Heart right ventricle (tissue), 16 donors: ENCODE measurements around the gene PRELID3B. TPM values are rescaled to one million over a fixed set of nuclear protein-coding genes. Genes with fewer than 3 reads are reported as not detected.

ENCODE experiments used
- ATAC-seq, 8 donors: fragments of 200-7000 bp; cut with Tn5 transposase; one replicate each; pipeline ENCODE4 v1.9.1; 2020; ENCODE audit warnings: mild to moderate bottlenecking in 8 of 8, moderate library complexity in 8 of 8, moderate number of reproducible peaks in 1 of 8
- DNase-seq, 2 donors: peaks; one replicate each; pipeline ENCODE4 v3.0.0-alpha.2; 2020
- H3K27ac ChIP-seq, 10 donors: fragments of 200-600 bp; sonication (generic) in 2 of 10; one replicate each; pipeline versions ENCODE4 v1.5.0 to v1.8.0; 2020 to 2022; ENCODE audit warnings: mild to moderate bottlenecking in 3 of 10
- H3K27me3 ChIP-seq, 7 donors: fragments of 200-600 bp; one replicate each; pipeline ENCODE4 v1.8.0; 2021 to 2022; ENCODE audit warnings: mild to moderate bottlenecking in 2 of 7
- H3K36me3 ChIP-seq, 9 donors: fragments of 200-600 bp; sonication (generic) in 1 of 9; one replicate each; pipeline versions ENCODE4 v1.5.0 to v1.8.0; 2020 to 2022; ENCODE audit warnings: mild to moderate bottlenecking in 2 of 9
- H3K4me1 ChIP-seq, 9 donors: fragments of 200-600 bp; sonication (generic) in 1 of 9; one replicate each; pipeline versions ENCODE4 v1.5.0 to v1.8.0; 2020 to 2022; ENCODE audit warnings: mild to moderate bottlenecking in 4 of 9
- H3K4me3 ChIP-seq, 10 donors: fragments of 200-600 bp; sonication (generic) in 2 of 10; one replicate each; pipeline versions ENCODE4 v1.5.0 to v1.8.0; 2020 to 2022; ENCODE audit warnings: mild to moderate bottlenecking in 7 of 10, moderate library complexity in 2 of 10
- H3K9me3 ChIP-seq, 11 donors: fragments of 200-600 bp in 10 of 11; sonication (generic) in 2 of 11; one replicate each; pipeline versions ENCODE4 v1.5.0 to v1.8.0; 2013 to 2022; ENCODE audit warnings: mild to moderate bottlenecking in 2 of 11, control low read depth in 1 of 11, moderate library complexity in 1 of 11
- WGBS, 2 donors: extraction: QIAGEN DNeasy Blood & Tissue Kit; methylation state at CpG; one replicate each; pipeline ENCODE4 v1.1.7; 2013; ENCODE audit warnings: inconsistent platforms in 1 of 2; 5-methylcytosine and 5-hydroxymethylcytosine counted together
- intact Hi-C, 10 donors: fragments of 100-400 bp; cut with DNase I; formaldehyde crosslinking; loops; one replicate each; pipeline versions ENCODE4 v1.11.1 to v1.14.2; 2022
- polyA plus RNA-seq, 2 donors: library from polyadenylated mRNA; stranded (reverse); fragments of 200-250 nt; gene quantifications; one replicate each; pipeline ENCODE4 v1.2.3, GENCODE V29; 2013
- total RNA-seq, 10 donors: library from RNA; stranded (reverse); fragmentation: NEBNext Ultra II Directional in 3 of 10; extraction: Animal tissue kit (Norgen Biotek cat#: 25700) in 3 of 10; gene quantifications; one replicate each; pipeline versions ENCODE4 v1.2.1 to v1.2.4, GENCODE V29; 2021 to 2023
- TF ChIP-seq, protein P1 (sequence below), 9 donors: fragments of 200-600 bp; sonication (generic) in 2 of 9; IDR thresholded peaks; one replicate each; pipeline versions ENCODE4 v1.5.0 to v1.8.0; 2021 to 2022; ENCODE audit warnings: antibody characterized with exemption in 9 of 9, mild to moderate bottlenecking in 5 of 9, moderate library complexity in 1 of 9
- donor health status: Arrhythmogenic right ventricular cardiomyopathy.
- donor health status: ischemic (EF 13 %, LVEDD 7.1; RV severe dilation, severe dysfunction).
- donor health status: healthy with polysubstance abuse.
- donor health status: DM: no; HTN: yes; CAD: no.
- donor health status: DM: no; HTN: no; CAD: no.
- donor health status: ischemic (EF 25% LVEDD 6.9; RV normal size, moderate dysfunction).
- donor health status: ischemic (EF 25% LVEDD 5.7; RV mildly dilated, moderate dysfunction).
- donor health status: healthy.
- donor health status: DM: yes; HTN: yes; CAD: no.
- donor health status: Ischemic cardiomyopathy.
- donor health status: ischemic (EF 35%, LVEDD 5.7; RV mildly dilated, moderate dysfunction).
- donor health status: nonischemic (EF 11% LVEDD 7.7; RV severe dilation, severe dysfunction).
- donor health status: DM: yes; HTN: yes; CAD: no.
- donor health status: PGD.
- donor health status: ischemic (EF 29% LVEDD 5.4; RV normal size, mild dysfunction).
- donor health status: nonischemic (EF 23%, LVEDD 6.1; RV moderate dilation, normal function).

Gene PRELID3B
- total and polyA plus RNA-seq, 12 donors: 11.5 to 55.9 (median 45.3) TPM

DNA sequence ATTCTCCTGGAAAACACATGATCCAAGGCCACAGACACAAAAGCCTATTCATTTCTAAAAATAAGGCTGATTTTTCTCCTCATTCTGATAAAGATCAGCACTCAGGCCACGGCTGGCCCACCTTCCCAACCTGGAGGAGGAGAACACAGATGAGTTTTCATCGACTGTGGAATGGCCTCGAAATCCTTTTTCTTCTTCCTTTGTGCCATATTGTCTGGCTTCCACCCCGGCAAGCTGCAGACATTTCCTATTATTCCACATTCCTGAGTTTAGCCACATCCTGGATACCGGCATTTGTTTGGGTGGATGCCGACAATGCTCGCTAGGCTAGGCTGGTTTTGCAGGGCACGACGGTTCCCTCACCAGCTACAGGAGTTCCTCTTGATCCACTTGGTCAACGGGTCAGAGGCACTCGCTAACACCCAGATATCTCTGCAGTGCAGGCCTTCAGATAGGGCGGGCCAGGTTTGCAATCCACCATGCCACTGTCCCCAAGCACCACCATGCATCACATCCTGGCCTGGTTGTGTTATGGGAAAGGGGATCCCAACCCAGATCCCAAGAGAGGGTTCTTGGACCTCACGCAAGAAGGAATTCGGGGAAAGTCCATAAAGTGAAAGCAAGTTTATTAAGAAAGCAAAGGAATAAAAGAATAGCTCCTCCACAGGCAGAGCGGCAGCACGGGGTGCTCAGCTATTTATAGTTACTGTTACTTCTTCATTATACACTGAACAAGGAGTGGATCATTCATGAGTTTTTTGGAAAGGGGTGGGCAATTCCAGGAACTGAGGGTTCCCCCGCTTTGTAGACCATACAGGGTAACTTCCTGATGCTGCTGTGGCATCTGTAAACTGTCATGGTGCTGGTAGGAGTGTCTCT is 31.4 kb downstream of the PRELID3B start:
- TF ChIP-seq, protein P1, sequence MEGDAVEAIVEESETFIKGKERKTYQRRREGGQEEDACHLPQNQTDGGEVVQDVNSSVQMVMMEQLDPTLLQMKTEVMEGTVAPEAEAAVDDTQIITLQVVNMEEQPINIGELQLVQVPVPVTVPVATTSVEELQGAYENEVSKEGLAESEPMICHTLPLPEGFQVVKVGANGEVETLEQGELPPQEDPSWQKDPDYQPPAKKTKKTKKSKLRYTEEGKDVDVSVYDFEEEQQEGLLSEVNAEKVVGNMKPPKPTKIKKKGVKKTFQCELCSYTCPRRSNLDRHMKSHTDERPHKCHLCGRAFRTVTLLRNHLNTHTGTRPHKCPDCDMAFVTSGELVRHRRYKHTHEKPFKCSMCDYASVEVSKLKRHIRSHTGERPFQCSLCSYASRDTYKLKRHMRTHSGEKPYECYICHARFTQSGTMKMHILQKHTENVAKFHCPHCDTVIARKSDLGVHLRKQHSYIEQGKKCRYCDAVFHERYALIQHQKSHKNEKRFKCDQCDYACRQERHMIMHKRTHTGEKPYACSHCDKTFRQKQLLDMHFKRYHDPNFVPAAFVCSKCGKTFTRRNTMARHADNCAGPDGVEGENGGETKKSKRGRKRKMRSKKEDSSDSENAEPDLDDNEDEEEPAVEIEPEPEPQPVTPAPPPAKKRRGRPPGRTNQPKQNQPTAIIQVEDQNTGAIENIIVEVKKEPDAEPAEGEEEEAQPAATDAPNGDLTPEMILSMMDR (IDR thresholded peaks at IDR 0.05): no peak
- no peaks in the 10 kb centered on the region for H3K27me3 ChIP-seq
- peak overlapping the region in 5 of 10 donors; percentile 12 to 34 (median 18) for H3K4me3 ChIP-seq
- peak in 1 of 2 donors; percentile 64 for DNase-seq
- 49 to 61% methylated on average over 17 of the region's 17 CpGs for WGBS, 2 donors
- H3K36me3 ChIP-seq: no peaks in the 10 kb centered on the region
- ATAC-seq: peak in 5 of 8 donors; percentile 2 to 36 (median 34)
- H3K4me1 ChIP-seq: peaks cover 4 to 62% (median 37%) of the 10 kb centered on the region in 9 donors
- intact Hi-C loops: loop anchor here in 1 of 10 donors (10.0 kb wide), 1 partner anchor 116 kb away; no protein-coding TSS in a partner anchor
- no peaks in the 10 kb centered on the region for H3K9me3 ChIP-seq
- H3K27ac ChIP-seq: peak overlapping the region in 9 of 10 donors; percentile 7 to 81 (median 59)

DNA sequence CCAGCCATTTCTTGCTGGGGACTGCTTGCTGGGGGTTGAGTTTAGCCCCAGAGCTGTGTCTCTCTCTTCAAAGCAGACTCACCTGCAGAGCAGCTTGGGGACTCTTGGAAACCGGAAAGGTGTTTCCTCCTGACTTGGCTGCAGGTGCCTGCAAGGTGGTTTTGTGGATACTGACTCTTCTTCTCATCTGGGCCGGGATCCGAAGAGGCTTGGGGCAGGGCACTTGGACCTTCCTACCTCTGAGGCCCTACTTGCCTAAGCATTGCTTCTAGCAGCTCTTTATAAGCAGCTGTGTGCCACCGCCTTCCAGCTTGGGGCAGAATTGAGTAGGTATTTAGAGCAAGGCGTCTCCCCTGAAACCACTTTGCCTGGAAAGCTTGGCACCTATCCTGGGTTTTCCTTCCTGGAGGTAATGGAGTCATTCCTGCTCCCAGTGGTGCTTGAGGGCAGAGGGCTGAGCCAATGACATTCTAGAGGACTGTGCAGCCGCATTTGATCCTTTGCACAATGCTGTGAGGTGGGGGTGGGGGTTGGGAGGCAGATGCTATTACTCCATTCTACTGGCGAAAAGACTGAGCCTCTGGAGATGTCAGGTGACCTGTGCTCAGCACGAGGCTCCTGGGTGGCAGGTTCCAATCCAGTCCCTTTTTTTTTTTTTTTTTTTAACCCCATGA is 32.1 kb downstream of the PRELID3B start:
- WGBS, 2 donors: 76 to 79% methylated on average over 8 of the region's 8 CpGs
- H3K27me3 ChIP-seq: no peaks in the 10 kb centered on the region
- ATAC-seq: no peak
- H3K27ac ChIP-seq: peak overlapping the region in 9 of 10 donors; percentile 7 to 81 (median 59)
- TF ChIP-seq, protein P1 (IDR thresholded peaks at IDR 0.05): no peak
- peak overlapping the region in 2 of 10 donors; percentile 13 to 34 for H3K4me3 ChIP-seq
- intact Hi-C loops: loop anchor here in 1 of 10 donors (10.0 kb wide), 1 partner anchor 116 kb away; no protein-coding TSS in a partner anchor
- H3K9me3 ChIP-seq: no peaks in the 10 kb centered on the region
- DNase-seq: no peak
- H3K36me3 ChIP-seq: no peaks in the 10 kb centered on the region
- H3K4me1 ChIP-seq: peaks cover 9 to 69% (median 45%) of the 10 kb centered on the region in 9 donors

DNA sequence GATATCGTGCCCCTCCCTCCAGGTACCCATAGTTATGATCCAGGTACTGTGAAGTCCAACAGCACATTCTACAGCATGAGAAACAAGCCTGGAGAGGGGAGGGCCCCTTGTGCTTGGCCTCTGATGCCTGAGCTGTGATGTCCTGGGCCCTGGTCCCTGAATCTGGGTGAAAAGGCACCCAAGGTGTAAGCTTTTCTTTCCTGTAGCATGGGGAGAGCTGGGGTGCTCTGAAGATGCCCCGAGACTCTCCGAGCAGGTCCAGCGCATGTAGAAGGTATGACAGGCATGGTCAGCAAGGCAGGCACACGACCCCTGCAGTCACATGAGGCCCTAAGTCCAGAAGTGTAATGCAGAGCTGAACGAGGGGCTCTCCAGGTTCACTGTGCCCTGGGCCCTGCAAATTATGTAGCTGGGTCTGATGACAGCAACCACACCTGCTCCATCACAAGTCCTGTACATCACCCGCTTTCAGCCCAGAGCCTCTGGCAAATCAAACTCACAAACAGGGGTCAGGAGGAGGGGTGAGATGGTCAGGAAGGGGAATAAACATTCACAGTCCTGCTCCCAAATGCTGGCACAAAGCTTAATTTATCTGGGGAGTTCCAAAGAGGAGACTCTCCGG is 33.8 kb downstream of the PRELID3B start:
- Histone ChIP-seq H3K36me3 (peaks cover 0 to 8% (median 0%) of the 10 kb centered on the region in 9 donors), H3K27me3 (no peaks in the 10 kb centered on the region), H3K4me3 (no peak overlapping the region), H3K9me3 (no peaks in the 10 kb centered on the region), H3K4me1 (peaks cover 21 to 72% (median 53%) of the 10 kb centered on the region in 9 donors), H3K27ac (peak overlapping the region in 3 of 10 donors; percentile 15 to 98 (median 87))
- intact Hi-C loops: loop anchor here in 1 of 10 donors (2.0 kb wide), 1 partner anchor 58 kb away; no protein-coding TSS in a partner anchor
- TF ChIP-seq, protein P1 (IDR thresholded peaks at IDR 0.05): no peak
- ATAC-seq (no peak), DNase-seq (no peak)
- 88 to 92% methylated on average over 8 of the region's 8 CpGs for WGBS, 2 donors
